OCI-LY3 (cell line): ENCODE data around the gene CDA.

Experiments
- CTCF ChIP-seq: fragments of 200-600, 300-600 bp; sonication (generic); IDR thresholded peaks from 2 replicates; pipeline ENCODE4 v1.5.1; 2014; ENCODE audit warnings: antibody characterized with exemption, low read length, low read depth
- EZH2phosphoT487 ChIP-seq: fragments of 200-600 bp; shearing (Covaris generic); IDR thresholded peaks from 2 replicates; pipeline ENCODE4 v1.6.1; 2018; ENCODE audit warnings: antibody characterized with exemption, mixed run types, low read depth

GRCh38 chr1:20571427-20571826 is 17.5 kb upstream of the CDA start:
- TF ChIP-seq CTCF, result no peak
- no peak for TF ChIP-seq EZH2phosphoT487
